Measurements from ENCODE around the gene RRBP1. TPM values are rescaled to one million over a fixed set of nuclear protein-coding genes. Genes with fewer than 3 reads are reported as not detected.

Gene RRBP1
- total RNA-seq, 6 experiments from 2014 or later, result 273 to 331 (median 317) TPM

- peak overlapping the region; percentile 97 for H3K4me3 Mint-ChIP-seq
- peak overlapping the region; percentile 90 for H3K27ac Mint-ChIP-seq
- H3K9me3 Mint-ChIP-seq, result no peaks in the 10 kb centered on the region
- TF ChIP-seq, protein P1, sequence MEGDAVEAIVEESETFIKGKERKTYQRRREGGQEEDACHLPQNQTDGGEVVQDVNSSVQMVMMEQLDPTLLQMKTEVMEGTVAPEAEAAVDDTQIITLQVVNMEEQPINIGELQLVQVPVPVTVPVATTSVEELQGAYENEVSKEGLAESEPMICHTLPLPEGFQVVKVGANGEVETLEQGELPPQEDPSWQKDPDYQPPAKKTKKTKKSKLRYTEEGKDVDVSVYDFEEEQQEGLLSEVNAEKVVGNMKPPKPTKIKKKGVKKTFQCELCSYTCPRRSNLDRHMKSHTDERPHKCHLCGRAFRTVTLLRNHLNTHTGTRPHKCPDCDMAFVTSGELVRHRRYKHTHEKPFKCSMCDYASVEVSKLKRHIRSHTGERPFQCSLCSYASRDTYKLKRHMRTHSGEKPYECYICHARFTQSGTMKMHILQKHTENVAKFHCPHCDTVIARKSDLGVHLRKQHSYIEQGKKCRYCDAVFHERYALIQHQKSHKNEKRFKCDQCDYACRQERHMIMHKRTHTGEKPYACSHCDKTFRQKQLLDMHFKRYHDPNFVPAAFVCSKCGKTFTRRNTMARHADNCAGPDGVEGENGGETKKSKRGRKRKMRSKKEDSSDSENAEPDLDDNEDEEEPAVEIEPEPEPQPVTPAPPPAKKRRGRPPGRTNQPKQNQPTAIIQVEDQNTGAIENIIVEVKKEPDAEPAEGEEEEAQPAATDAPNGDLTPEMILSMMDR (IDR thresholded peaks at IDR 0.05), result no peak
- DNase-seq, result no peak
- no peaks in the 10 kb centered on the region; the same call in 1 of the 2 replicates for H3K27me3 Mint-ChIP-seq (ENCODE audit: insufficient read depth)
- peaks cover 31% of the 10 kb centered on the region for H3K36me3 Mint-ChIP-seq (ENCODE audit: low read depth)
- peaks cover 63% of the 10 kb centered on the region for H3K4me1 Mint-ChIP-seq (ENCODE audit: low read depth)
Observed at GRCh38 chr20:17572034-17572638, 109.9 kb downstream of the RRBP1 start.

- no peaks in the 10 kb centered on the region; the same call in 1 of the 2 replicates for H3K27me3 Mint-ChIP-seq (ENCODE audit: insufficient read depth)
- peak overlapping the region; percentile 90 for H3K27ac Mint-ChIP-seq
- DNase-seq, result no peak
- peaks cover 28% of the 10 kb centered on the region for H3K36me3 Mint-ChIP-seq (ENCODE audit: low read depth)
- H3K4me3 Mint-ChIP-seq, result peak overlapping the region; percentile 97
- TF ChIP-seq, protein P1 (IDR thresholded peaks at IDR 0.05), result no peak
- peaks cover 59% of the 10 kb centered on the region for H3K4me1 Mint-ChIP-seq (ENCODE audit: low read depth)
- H3K9me3 Mint-ChIP-seq, result no peaks in the 10 kb centered on the region
Observed at GRCh38 chr20:17571153-17571527, 110.9 kb downstream of the RRBP1 start.

GRCh38 chr20:17570347-17571152, 111.5 kb downstream of the RRBP1 start:
- peaks cover 59% of the 10 kb centered on the region for H3K4me1 Mint-ChIP-seq (ENCODE audit: low read depth)
- peaks cover 23% of the 10 kb centered on the region for H3K36me3 Mint-ChIP-seq (ENCODE audit: low read depth)
- peak overlapping the region; percentile 90 for H3K27ac Mint-ChIP-seq
- H3K4me3 Mint-ChIP-seq, result peak overlapping the region; percentile 97
- H3K27me3 Mint-ChIP-seq (ENCODE audit: insufficient read depth), result no peaks in the 10 kb centered on the region; the same call in 1 of the 2 replicates
- TF ChIP-seq, protein P1 (IDR thresholded peaks at IDR 0.05), result peak; percentile 47
- H3K9me3 Mint-ChIP-seq, result no peaks in the 10 kb centered on the region
- peak; percentile 45 for DNase-seq

DNA sequence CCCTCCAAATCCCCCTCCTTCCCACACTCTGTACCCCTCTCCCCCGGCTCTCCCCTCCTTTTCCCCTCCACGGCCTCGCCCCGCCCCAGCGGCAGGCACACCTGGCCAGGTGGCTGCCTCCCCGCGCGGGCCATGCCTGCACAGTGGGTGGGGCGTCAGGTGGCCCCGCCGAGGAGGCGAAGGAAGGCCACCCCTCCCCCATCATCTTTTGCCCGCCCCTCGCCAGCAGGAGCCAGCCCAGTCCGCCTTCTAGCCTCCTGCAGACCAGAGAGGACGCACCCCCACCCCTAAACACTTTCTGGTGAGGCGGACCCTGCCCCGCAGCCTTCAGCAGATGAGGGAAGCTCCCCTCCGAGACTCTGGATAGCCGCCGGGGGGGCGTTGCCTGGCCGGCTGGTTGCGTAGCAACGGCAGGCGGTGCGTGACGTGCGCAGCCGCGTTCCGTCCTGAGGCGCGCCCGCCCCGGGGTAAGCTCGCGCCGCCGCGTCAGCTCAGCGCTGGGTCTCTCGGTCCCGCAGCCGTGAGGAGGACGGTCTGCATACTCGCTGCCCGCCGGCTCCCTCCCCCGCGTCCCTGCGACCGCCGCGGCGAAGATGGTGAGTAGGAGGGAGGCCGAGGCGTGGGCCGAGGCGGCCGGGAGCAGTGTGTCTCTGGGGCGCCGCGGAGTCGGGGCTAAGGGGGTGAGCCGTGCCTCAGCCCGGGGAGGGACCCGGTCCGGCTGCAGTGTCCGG, 112.3 kb downstream of the RRBP1 start, which contains the start of gene DSTN:
Gene DSTN, plus strand, starts transcription at position 460 of the 731 bp plus-strand sequence. Its CDS starts 134 bp downstream, at position 594.
- peak within 1 kb of the TSS; percentile 97 for H3K4me3 Mint-ChIP-seq
- TF ChIP-seq, protein P1 (IDR thresholded peaks at IDR 0.05), result no peak
- H3K27me3 Mint-ChIP-seq (ENCODE audit: insufficient read depth), result no peaks in the 10 kb centered on the region; the same call in 1 of the 2 replicates
- H3K36me3 Mint-ChIP-seq (ENCODE audit: low read depth), result peaks cover 18% of the 10 kb centered on the region
- peaks cover 61% of the 10 kb centered on the region for H3K4me1 Mint-ChIP-seq (ENCODE audit: low read depth)
- H3K27ac Mint-ChIP-seq, result peak within 1 kb of the TSS; percentile 93
- peak; percentile 94 for DNase-seq
- H3K9me3 Mint-ChIP-seq, result no peaks in the 10 kb centered on the region

DNA sequence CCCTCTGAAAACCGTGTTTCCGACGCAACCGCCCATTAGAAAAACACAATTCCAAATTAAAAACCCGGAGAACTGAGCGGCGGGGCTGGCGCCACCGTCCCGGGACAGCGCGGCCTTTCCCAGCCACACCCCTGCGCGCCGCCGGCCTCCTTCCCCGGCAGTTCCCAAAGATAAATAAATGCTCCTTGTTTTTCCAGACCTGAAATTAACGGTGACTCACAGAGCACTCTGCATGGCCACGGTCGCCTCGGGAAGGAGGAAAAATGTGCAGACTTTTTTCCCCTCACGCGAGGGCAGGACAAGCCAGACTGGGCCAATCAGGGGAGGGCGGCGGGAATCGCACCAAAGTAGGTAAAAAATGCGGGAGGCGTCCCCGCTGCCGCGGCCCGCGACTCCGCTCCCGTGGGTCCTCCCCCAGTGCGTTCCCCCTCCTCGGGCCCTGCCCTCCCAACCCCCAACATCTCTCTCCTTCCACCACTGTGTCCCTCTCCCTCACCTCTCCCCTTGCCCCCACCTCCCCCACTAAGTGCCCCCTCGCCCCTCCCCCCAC, 113.0 kb downstream of the RRBP1 start:
- no peaks in the 10 kb centered on the region for H3K9me3 Mint-ChIP-seq
- TF ChIP-seq, protein P1 (IDR thresholded peaks at IDR 0.05), result no peak
- H3K4me3 Mint-ChIP-seq, result peak overlapping the region; percentile 97
- H3K36me3 Mint-ChIP-seq (ENCODE audit: low read depth), result peaks cover 18% of the 10 kb centered on the region
- peak overlapping the region; percentile 93 for H3K27ac Mint-ChIP-seq
- H3K4me1 Mint-ChIP-seq (ENCODE audit: low read depth), result peaks cover 65% of the 10 kb centered on the region
- peak; percentile 99 for DNase-seq
- no peaks in the 10 kb centered on the region; the same call in 1 of the 2 replicates for H3K27me3 Mint-ChIP-seq (ENCODE audit: insufficient read depth)

All from HFFc6 (cell line).